H1 (cell line): ENCODE data around the gene FHOD1. TPM values are rescaled to one million over a fixed set of nuclear protein-coding genes. Genes with fewer than 3 reads are reported as not detected.

ENCODE experiments used
- ATF3 ChIP-seq: IDR thresholded peaks from 2 replicates; pipeline ENCODE4 v1.6.1; 2011; ENCODE audit warnings: low read depth, mild to moderate bottlenecking, low read length; ENCODE audit not compliant: insufficient read depth
- CTBP2 ChIP-seq: IDR thresholded peaks from 2 replicates; pipeline ENCODE4 v1.7.0; 2011; ENCODE audit warnings: borderline replicate concordance, mild to moderate bottlenecking, moderate library complexity, mixed read lengths, low read length; ENCODE audit not compliant: insufficient read depth, insufficient read length
- CTCF ChIP-seq, 3 experiments: IDR thresholded peaks; 1 replicate in 2 of 3; 2 replicates in 1 of 3; pipeline versions ENCODE4 v1.5.1 to v1.6.1; 2011; ENCODE audit warnings: low read length in 3 of 3, mild to moderate bottlenecking in 3 of 3, inconsistent platforms in 2 of 3, low read depth in 1 of 3, moderate library complexity in 1 of 3; ENCODE audit not compliant: insufficient read depth in 1 of 3; ENCODE audit errors: control extremely low read depth in 1 of 3
- E2F6 ChIP-seq: IDR thresholded peaks from 2 replicates; pipeline ENCODE4 v1.6.1; 2012; ENCODE audit warnings: inconsistent platforms
- EP300 ChIP-seq, 2 experiments: IDR thresholded peaks; 1 replicate in 1 of 2; 2 replicates in 1 of 2; pipeline ENCODE4 v1.6.1; 2011 to 2012; ENCODE audit warnings: low read depth in 2 of 2, low read length in 2 of 2, mild to moderate bottlenecking in 2 of 2, borderline replicate concordance in 1 of 2, inconsistent platforms in 1 of 2, moderate library complexity in 1 of 2
- EZH2 ChIP-seq: fragments of 200-600 bp; sonication (generic); IDR thresholded peaks from 2 replicates; pipeline ENCODE4 v1.7.1; 2012; ENCODE audit warnings: low read depth, mild to moderate bottlenecking, moderate library complexity, low read length, inconsistent platforms; ENCODE audit not compliant: severe bottlenecking
- HDAC2 ChIP-seq, 2 experiments: fragments of 300-600 bp in 1 of 2; sonication (generic) in 1 of 2; IDR thresholded peaks; 2 replicates each; pipeline ENCODE4 v1.6.1; 2011 to 2012; ENCODE audit warnings: low read depth in 2 of 2, low read length in 2 of 2, mild to moderate bottlenecking in 2 of 2, moderate library complexity in 2 of 2, borderline replicate concordance in 1 of 2, inconsistent platforms in 1 of 2
- HDAC6 ChIP-seq: IDR thresholded peaks from one replicate; pipeline ENCODE4 v1.7.1; 2012; ENCODE audit warnings: low read depth, mild to moderate bottlenecking, inconsistent platforms, low read length, moderate library complexity
- NANOG ChIP-seq: IDR thresholded peaks from 2 replicates; pipeline ENCODE4 v1.6.1; 2011; ENCODE audit warnings: low read length, low read depth, mild to moderate bottlenecking, inconsistent platforms; ENCODE audit not compliant: insufficient read depth, poor library complexity, severe bottlenecking
- NRF1 ChIP-seq: IDR thresholded peaks from 2 replicates; pipeline ENCODE4 v1.6.1; 2011; ENCODE audit warnings: mild to moderate bottlenecking, low read depth, low read length, improper control_type of control experiment
- POU5F1 ChIP-seq: IDR thresholded peaks from 2 replicates; pipeline ENCODE4 v1.6.1; 2011; ENCODE audit warnings: low read depth, mild to moderate bottlenecking, low read length, moderate library complexity
- RFX5 ChIP-seq: IDR thresholded peaks from 2 replicates; pipeline ENCODE4 v1.6.1; 2011; ENCODE audit warnings: low read depth, low read length, improper control_type of control experiment, borderline replicate concordance
- SIN3A ChIP-seq, 2 experiments: IDR thresholded peaks in 1 of 2; conservative IDR thresholded peaks in 1 of 2; 2 replicates each; pipeline ENCODE4 v1.6.1; 2011 to 2012; ENCODE audit warnings: low read length in 2 of 2, improper control_type of control experiment in 1 of 2, low read depth in 1 of 2, mild to moderate bottlenecking in 1 of 2
- SIRT6 ChIP-seq: IDR thresholded peaks from one replicate; pipeline ENCODE4 v1.7.1; 2012; ENCODE audit warnings: low read length, inconsistent platforms
- SP1 ChIP-seq: IDR thresholded peaks from 2 replicates; pipeline ENCODE4 v1.6.1; 2011; ENCODE audit warnings: low read depth, low read length
- SP4 ChIP-seq: IDR thresholded peaks from 2 replicates; pipeline ENCODE4 v1.6.1; 2012; ENCODE audit warnings: low read length, inconsistent platforms
- SRF ChIP-seq: IDR thresholded peaks from 2 replicates; pipeline ENCODE4 v1.6.1; 2011; ENCODE audit warnings: mild to moderate bottlenecking, low read depth, low read length, moderate library complexity
- TEAD4 ChIP-seq: IDR thresholded peaks from 2 replicates; pipeline ENCODE4 v1.6.1; 2012; ENCODE audit warnings: low read depth, low read length, inconsistent platforms, mixed read lengths
- ZNF274 ChIP-seq: IDR thresholded peaks from 2 replicates; pipeline ENCODE4 v1.7.0; 2012; ENCODE audit warnings: low read length, borderline replicate concordance; ENCODE audit errors: extremely low read depth
- polyA plus RNA-seq, 7 experiments: library from polyadenylated mRNA; depleted of rRNA in 3 of 7; stranded (reverse) in 5 of 7; unstranded in 2 of 7; fragments of >200 nt in 5 of 7; fragments of 200-250 nt in 2 of 7; gene quantifications; 1 replicate in 5 of 7; 2 replicates in 1 of 7; 4 replicates in 1 of 7; pipeline versions ENCODE4 v1.2.1 to v1.2.3, GENCODE V29; 2011 to 2013; ENCODE audit warnings: missing spikeins in 2 of 7, mixed read lengths in 2 of 7
- total RNA-seq: library from RNA; stranded (reverse); fragmentation: NEBNext Ultra II Directional; extraction: Animal tissue kit (Norgen Biotek cat#: 25700); gene quantifications from 2 replicates; pipeline ENCODE4 v1.2.1, GENCODE V29; 2021

The FHOD1 gene
- total and polyA plus RNA-seq, 2 of the 8 experiments (the other 6 are each of a cell fraction or from before 2014, with no cell fraction given) = 31.3 to 60.7 TPM

DNA sequence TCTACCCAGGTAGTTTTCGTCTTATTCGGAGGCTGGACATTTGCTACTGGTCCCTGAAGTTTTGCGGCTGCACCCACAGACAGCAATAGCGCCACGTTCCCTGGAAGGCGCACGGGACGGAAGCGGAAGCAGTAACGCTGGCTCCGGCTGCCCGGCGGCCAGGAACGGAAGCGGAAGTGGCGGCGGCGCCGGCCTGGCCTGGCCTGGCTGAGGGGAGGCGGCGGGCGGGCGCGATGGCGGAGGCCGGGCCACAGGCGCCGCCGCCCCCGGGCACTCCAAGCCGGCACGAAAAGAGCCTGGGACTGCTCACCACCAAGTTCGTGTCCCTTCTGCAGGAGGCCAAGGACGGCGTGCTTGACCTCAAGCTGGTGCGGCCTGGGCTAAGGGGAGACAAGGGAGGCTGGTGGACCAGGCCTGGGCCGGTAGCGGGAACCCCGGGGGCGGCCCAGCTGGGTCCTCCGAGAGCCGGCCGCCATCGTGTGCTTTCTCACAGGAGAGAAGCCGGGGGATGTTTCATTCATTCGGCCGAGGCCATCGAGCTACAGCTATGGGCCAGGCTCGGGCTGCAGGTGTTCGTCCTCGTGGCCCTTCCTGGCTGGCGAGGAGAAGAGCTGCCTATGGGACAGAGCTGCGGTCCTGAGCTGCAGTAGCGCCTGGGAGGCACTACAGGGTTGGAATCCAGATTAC lies 55.1 kb downstream of the FHOD1 start, which contains the start of gene E2F4 (continued):
- TF ChIP-seq EP300 (IDR thresholded peaks at IDR 0.05; ENCODE audit: borderline replicate concordance in 1 of 2, low read depth in 2 of 2, low read length in 2 of 2) (0 out of 3 replicates have a peak, but pooled peaks of 1 of the 2 experiments have one; percentile 74), CTCF (IDR thresholded peaks at IDR 0.05; ENCODE audit: control extremely low read depth in 1 of 3, insufficient read depth in 1 of 3, low read depth in 1 of 3, low read length in 3 of 3) (0 out of 4 replicates have a peak, but pooled peaks of 1 of the 3 experiments have one; percentile 0), HDAC2 (IDR thresholded peaks at IDR 0.05; ENCODE audit: borderline replicate concordance in 1 of 2, low read depth in 2 of 2, low read length in 2 of 2) (0 out of 4 replicates have a peak, but pooled peaks of 1 of the 2 experiments have one; percentile 77), SRF (no peak), ZNF274 (no peak), NANOG (no peak), CTBP2 (no peak), SIN3A (conservative IDR thresholded peaks at IDR 0.05 in 1 of 2, IDR thresholded peaks at IDR 0.05 in 1 of 2; ENCODE audit: low read depth in 1 of 2, low read length in 2 of 2) (peak; percentile 60 to 87; a peak in 2 of 4 replicates), HDAC6 (no peak), ATF3 (no peak), E2F6 (no peak), EZH2 (peak; percentile 40), SIRT6 (no peak), TEAD4 (0 out of 2 replicates have a peak, but pooled peaks have one; percentile 36), SP4 (no peak), POU5F1 (no peak), SP1 (peak; percentile 67; the same call in 1 of the 2 replicates), NRF1 (no peak), RFX5 (no peak)
